Activated CD8-positive, alpha-beta T cell treated with anti-CD3 and anti-CD28 coated beads for 36 hours (primary cell): ENCODE data around the gene PLD4. TPM values are rescaled to one million over a fixed set of nuclear protein-coding genes. Genes with fewer than 3 reads are reported as not detected.
"Not testable (repeated sequence)": the region's sequence is repeated elsewhere in the genome, so short reads cannot be mapped to it uniquely, and the experiment has no call there.

ENCODE experiments used
- ATAC-seq: fragments of 200-7000 bp; cut with Tn5 transposase; one replicate; pipeline ENCODE4 v1.10.0; 2021; ENCODE audit warnings: mild to moderate bottlenecking, moderate library complexity
- CTCF ChIA-PET: fragments of 350-600 bp; sonication (Branson Sonifier 250); formaldehyde crosslinking; loops from one replicate; lab custom pipeline; 2021; ENCODE audit warnings: antibody characterized with exemption; lab: Charles Lee
- POLR2A ChIA-PET: fragments of 350-600 bp; sonication (Branson Sonifier 250); formaldehyde crosslinking; loops from one replicate; lab custom pipeline; 2021; ENCODE audit warnings: antibody characterized with exemption; lab: Charles Lee
- DNase-seq: peaks from one replicate; pipeline ENCODE4 v3.0.0-alpha.2; 2020
- H3K27ac Mint-ChIP-seq: one replicate; pipeline ENCODE4 v1.8.0; 2021; ENCODE audit warnings: mild to moderate bottlenecking, mixed read lengths
- H3K27me3 Mint-ChIP-seq: one replicate; pipeline ENCODE4 v1.8.0; 2021; ENCODE audit warnings: mixed read lengths
- H3K36me3 Mint-ChIP-seq: one replicate; pipeline ENCODE4 v1.8.0; 2021; ENCODE audit warnings: low read depth, mixed read lengths
- H3K4me1 Mint-ChIP-seq: one replicate; pipeline ENCODE4 v1.8.0; 2021; ENCODE audit warnings: low read depth, mixed read lengths
- H3K4me3 Mint-ChIP-seq: one replicate; pipeline ENCODE4 v1.8.0; 2021; ENCODE audit warnings: mild to moderate bottlenecking, moderate library complexity, mixed read lengths
- H3K9me3 Mint-ChIP-seq: one replicate; pipeline ENCODE4 v1.8.0; 2021; ENCODE audit warnings: mixed read lengths
- intact Hi-C: fragments of 100-400 bp; cut with micrococcal nuclease; formaldehyde crosslinking; loops from one replicate; pipeline ENCODE4 v1.10.0; 2022
- total RNA-seq, 2 experiments: library from RNA; stranded (reverse); gene quantifications; one replicate each; pipeline ENCODE4 v1.2.3, GENCODE V29; 2021
- TF ChIP-seq, protein P1 (sequence below): fragments of 200-600 bp; IDR thresholded peaks from one replicate; pipeline ENCODE4 v1.8.0; 2022; ENCODE audit warnings: antibody characterized with exemption, mild to moderate bottlenecking

PLD4 gene
- total RNA-seq, 2 experiments from 2014 or later: not detected

DNA sequence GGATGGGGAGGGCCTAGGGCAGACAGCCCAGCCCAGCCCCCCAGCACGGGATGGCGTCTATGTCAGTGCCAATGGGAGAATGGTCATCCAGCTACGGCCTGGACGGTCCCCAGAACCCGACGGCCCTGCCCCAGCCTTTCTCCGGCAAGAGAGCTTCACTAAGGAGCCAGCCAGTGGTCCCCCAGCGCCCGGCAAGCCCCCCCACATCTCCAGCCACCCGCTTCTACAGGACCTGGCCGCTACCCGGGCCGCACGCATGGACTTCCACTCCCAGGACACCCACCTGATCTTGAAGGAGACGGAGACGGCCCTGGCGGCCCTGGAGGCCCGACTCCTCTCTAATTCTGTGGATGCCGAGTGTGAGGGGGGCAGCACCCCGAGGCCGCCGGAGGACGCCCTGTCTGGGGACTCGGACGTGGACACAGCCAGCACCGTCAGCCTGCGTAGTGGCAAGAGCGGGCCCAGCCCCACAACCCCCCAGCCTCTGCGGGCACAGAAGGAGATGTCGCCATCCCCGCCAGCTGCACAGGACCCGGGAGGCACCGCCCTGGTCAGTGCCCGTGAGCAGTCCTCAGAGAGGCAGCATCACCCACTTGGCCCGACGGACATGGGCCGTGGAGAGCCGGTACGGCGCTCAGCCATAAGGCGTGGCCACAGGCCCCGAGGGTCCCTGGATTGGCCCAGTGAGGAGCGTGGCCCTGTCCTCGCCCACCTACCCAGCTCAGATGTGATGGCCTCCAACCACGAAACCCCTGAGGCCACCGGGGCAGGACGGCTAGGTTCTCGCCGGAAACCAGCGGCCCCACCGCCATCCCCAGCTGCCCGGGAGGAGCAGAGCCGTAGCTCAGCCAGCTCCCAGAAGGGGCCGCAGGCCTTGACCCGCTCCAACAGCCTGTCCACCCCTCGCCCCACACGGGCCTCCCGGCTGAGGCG is 37.7 kb upstream of the PLD4 start:
- TF ChIP-seq, protein P1, sequence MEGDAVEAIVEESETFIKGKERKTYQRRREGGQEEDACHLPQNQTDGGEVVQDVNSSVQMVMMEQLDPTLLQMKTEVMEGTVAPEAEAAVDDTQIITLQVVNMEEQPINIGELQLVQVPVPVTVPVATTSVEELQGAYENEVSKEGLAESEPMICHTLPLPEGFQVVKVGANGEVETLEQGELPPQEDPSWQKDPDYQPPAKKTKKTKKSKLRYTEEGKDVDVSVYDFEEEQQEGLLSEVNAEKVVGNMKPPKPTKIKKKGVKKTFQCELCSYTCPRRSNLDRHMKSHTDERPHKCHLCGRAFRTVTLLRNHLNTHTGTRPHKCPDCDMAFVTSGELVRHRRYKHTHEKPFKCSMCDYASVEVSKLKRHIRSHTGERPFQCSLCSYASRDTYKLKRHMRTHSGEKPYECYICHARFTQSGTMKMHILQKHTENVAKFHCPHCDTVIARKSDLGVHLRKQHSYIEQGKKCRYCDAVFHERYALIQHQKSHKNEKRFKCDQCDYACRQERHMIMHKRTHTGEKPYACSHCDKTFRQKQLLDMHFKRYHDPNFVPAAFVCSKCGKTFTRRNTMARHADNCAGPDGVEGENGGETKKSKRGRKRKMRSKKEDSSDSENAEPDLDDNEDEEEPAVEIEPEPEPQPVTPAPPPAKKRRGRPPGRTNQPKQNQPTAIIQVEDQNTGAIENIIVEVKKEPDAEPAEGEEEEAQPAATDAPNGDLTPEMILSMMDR: no peak
- no peak for DNase-seq
- no peaks in the 10 kb centered on the region for H3K9me3 Mint-ChIP-seq
- H3K36me3 Mint-ChIP-seq: no peaks in the 10 kb centered on the region
- ATAC-seq: no peak
- intact Hi-C loops: no loop called here
- no peak overlapping the region for H3K27ac Mint-ChIP-seq
- no peak overlapping the region for H3K4me3 Mint-ChIP-seq
- ChIA-PET CTCF (no interaction called here), POLR2A (no interaction called here)
- no peaks in the 10 kb centered on the region for H3K27me3 Mint-ChIP-seq
- H3K4me1 Mint-ChIP-seq: no peaks in the 10 kb centered on the region

DNA sequence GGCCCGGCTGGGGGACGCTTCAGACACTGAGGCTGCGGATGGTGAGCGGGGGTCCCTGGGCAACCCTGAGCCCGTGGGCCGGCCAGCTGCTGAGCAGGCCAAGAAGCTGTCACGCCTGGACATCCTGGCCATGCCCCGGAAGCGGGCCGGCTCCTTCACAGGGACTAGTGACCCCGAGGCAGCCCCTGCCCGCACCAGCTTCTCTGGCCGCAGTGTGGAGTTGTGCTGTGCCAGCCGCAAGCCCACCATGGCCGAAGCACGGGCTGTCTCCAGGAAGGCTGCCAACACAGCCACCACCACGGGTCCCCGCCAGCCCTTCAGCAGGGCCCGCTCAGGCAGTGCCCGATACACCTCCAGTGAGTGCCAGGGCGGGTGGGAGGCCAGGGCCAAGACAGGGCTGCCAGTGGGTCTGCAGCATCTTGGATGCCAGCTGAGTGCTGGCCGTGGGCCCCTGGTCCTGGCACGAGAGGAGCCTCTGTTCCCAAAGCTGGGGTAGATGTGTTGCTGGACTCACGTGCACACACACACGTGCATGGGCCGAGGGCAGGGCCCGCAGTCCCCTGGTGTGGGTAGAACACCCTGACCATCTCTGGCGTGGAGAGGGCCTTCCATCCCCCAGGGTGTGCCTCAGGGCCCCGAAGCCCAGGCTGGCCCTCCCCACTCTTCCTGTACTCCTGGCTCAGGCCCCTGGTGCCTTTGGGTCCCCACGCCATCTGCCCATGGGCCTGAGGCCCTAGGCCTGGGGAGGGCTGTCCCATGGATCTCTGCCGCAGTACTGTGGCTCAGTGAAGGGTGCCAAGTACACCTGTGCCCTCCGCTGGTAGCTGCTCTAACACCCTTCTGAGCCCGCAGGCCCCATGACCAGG is 36.8 kb upstream of the PLD4 start:
- ATAC-seq (no peak), DNase-seq (no peak)
- Mint-ChIP-seq H3K27ac (no peak overlapping the region), H3K27me3 (no peaks in the 10 kb centered on the region), H3K36me3 (no peaks in the 10 kb centered on the region), H3K4me1 (no peaks in the 10 kb centered on the region), H3K4me3 (no peak overlapping the region), H3K9me3 (no peaks in the 10 kb centered on the region)
- TF ChIP-seq, protein P1: no peak
- intact Hi-C loops: no loop called here
- POLR2A ChIA-PET: no interaction called here
- CTCF ChIA-PET: no interaction called here

DNA sequence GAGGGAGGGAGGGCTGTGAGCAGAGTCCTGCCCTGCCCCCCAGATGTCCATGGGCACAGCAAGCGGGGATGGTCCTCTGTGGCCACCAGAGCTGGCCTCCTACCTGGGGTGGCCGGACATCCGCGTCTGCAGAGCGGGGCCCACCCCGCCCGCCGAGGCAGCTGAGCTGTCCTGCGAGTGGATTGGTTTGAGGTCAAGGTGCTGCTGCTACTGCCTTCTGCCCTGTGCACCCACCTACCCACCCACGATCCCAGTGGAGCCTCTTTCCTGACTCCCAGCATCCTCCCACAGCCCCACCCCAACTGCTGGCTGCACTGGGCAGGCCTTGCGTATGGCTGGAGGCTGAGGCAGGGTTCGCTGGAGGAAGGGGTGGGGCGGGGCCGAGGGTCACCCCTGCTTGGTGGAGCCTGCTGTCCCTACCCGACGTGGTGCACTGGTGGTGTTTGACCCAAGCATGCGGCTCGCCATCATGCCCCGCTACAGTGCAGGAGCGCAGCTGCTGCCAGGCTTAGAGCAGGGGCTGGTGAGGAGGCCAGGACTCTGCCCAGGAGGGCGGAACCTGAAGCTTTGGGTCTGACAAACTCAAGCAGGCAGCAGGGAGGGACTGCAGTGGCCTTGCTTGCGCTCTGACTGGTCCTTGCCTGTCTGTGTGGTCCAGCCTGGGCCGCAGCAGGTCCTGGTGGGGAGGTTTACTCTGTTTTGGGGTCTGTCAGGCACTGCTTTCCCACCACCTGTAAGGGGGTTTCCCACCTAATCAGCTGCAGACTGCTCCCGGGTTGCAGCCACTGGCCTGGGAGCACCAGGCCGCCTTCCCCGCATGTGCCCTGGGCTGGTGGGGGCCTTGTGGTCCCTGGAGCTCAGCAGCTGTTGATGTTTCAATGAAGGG is 35.9 kb upstream of the PLD4 start:
- DNase-seq: no peak
- Mint-ChIP-seq H3K4me3 (no peak overlapping the region), H3K36me3 (no peaks in the 10 kb centered on the region), H3K4me1 (no peaks in the 10 kb centered on the region), H3K9me3 (no peaks in the 10 kb centered on the region), H3K27ac (no peak overlapping the region), H3K27me3 (no peaks in the 10 kb centered on the region)
- no peak for ATAC-seq
- CTCF ChIA-PET: no interaction called here
- POLR2A ChIA-PET: interaction anchor here (0.5 kb wide), 1 partner anchor 211 kb away, joined by 3 read pairs; no protein-coding TSS in a partner anchor
- intact Hi-C loops: no loop called here
- TF ChIP-seq, protein P1: no peak

DNA sequence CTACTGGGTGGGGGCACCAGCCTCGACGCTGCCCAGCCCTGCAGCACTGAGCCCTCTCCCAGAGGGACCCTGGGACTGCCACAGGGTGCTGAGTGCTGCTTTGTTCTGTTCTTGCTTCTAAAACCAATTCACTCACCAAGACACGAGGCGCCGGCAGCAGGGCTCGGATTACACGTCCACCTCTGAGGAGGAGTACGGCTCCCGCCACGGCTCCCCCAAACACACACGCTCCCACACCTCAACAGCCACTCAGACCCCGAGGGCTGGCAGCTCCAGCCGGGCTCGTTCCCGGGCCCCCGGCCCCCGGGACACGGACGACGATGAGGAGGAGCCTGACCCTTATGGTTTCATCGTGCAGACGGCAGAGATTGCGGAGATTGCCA is 35.3 kb upstream of the PLD4 start:
- intact Hi-C loops: no loop called here
- CTCF ChIA-PET: no interaction called here
- Mint-ChIP-seq H3K36me3 (no peaks in the 10 kb centered on the region), H3K4me1 (no peaks in the 10 kb centered on the region), H3K9me3 (no peaks in the 10 kb centered on the region), H3K27ac (no peak overlapping the region), H3K4me3 (no peak overlapping the region), H3K27me3 (no peaks in the 10 kb centered on the region)
- DNase-seq (no peak), ATAC-seq (no peak)
- TF ChIP-seq, protein P1: no peak
- POLR2A ChIA-PET: interaction anchor here (0.5 kb wide), 1 partner anchor 212 kb away, joined by 3 read pairs; no protein-coding TSS in a partner anchor

DNA sequence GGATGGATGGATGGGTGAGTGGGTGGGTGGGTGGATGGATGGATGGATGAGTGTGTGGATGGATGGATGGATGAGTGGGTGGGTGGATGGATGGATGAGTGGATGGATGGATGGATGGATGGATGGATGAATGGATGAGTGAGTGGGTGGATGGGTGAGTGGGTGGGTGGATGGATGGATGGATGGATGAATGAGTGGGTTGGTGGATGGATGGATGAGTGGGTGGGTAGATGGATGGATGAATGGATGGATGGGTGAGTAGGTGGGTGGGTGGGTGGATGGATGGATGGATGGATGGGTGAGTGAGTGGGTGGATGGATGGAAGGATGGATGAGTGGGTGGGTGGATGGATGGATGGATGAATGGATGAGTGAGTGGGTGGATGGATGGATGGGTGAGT is 34.4 kb upstream of the PLD4 start:
- intact Hi-C loops, CTCF ChIA-PET, H3K9me3 Mint-ChIP-seq, H3K36me3 Mint-ChIP-seq, ATAC-seq, POLR2A ChIA-PET, H3K27me3 Mint-ChIP-seq, H3K4me3 Mint-ChIP-seq, H3K27ac Mint-ChIP-seq, DNase-seq, H3K4me1 Mint-ChIP-seq: not testable (repeated sequence)
